Measurements from ENCODE around the gene TNS4. TPM values are rescaled to one million over a fixed set of nuclear protein-coding genes. Genes with fewer than 3 reads are reported as not detected.

The TNS4 gene
- total RNA-seq, 1 donor from 2014 or later: not detected

GRCh38 chr17:40479754-40480480 lies 21.5 kb downstream of the TNS4 start:
- Histone ChIP-seq H3K4me1 (ENCODE audit: insufficient read depth, low read length) (peaks cover 9% of the 10 kb centered on the region), H3K9me3 (ENCODE audit: insufficient read depth, low read depth, low read length) (no peaks in the 10 kb centered on the region), H4K20me1 (ENCODE audit: insufficient read depth, low read length) (no peaks in the 10 kb centered on the region), H3K36me3 (ENCODE audit: insufficient read depth, low read length) (no peaks in the 10 kb centered on the region), H3K27me3 (ENCODE audit: insufficient read depth, low read length) (no peaks in the 10 kb centered on the region), H3K9ac (ENCODE audit: low read length) (no peak overlapping the region), H3K4me2 (ENCODE audit: low read length) (no peak overlapping the region), H2AFZ (ENCODE audit: low read depth, low read length) (no peak overlapping the region), H3K27ac (ENCODE audit: low read depth, low read length) (no peak overlapping the region), H3K79me2 (ENCODE audit: insufficient read depth, low read length) (no peaks in the 10 kb centered on the region), H3K4me3 (ENCODE audit: insufficient read depth, low read depth, low read length) (no peak overlapping the region)
- no peaks in the 10 kb centered on the region for H3K9me3 Mint-ChIP-seq (ENCODE audit: unreplicated experiment)
- H3K4me1 Mint-ChIP-seq (ENCODE audit: low read depth, unreplicated experiment): peaks cover 4% of the 10 kb centered on the region
- no peak overlapping the region for H3K27ac Mint-ChIP-seq (ENCODE audit: unreplicated experiment)
- FAIRE-seq: no peak
- DNase-seq (ENCODE audit: low read depth): no peak
- H3K4me3 Mint-ChIP-seq (ENCODE audit: unreplicated experiment): no peak overlapping the region
- TF ChIP-seq EZH2 (IDR thresholded peaks at IDR 0.05; ENCODE audit: insufficient read depth, low read length) (no peak), CTCF (IDR thresholded peaks at IDR 0.05; ENCODE audit: insufficient read depth, low read depth, low read length) (no peak)
- H3K36me3 Mint-ChIP-seq (ENCODE audit: low read depth, unreplicated experiment): no peaks in the 10 kb centered on the region
- peaks cover 2% of the 10 kb centered on the region for H3K27me3 Mint-ChIP-seq (ENCODE audit: low read depth, unreplicated experiment)

GRCh38 chr17:40478486-40478885 lies 22.9 kb downstream of the TNS4 start:
- Mint-ChIP-seq H3K27me3 (ENCODE audit: low read depth, unreplicated experiment) (peaks cover 3% of the 10 kb centered on the region), H3K36me3 (ENCODE audit: low read depth, unreplicated experiment) (no peaks in the 10 kb centered on the region), H3K4me1 (ENCODE audit: low read depth, unreplicated experiment) (peaks cover 4% of the 10 kb centered on the region), H3K27ac (ENCODE audit: unreplicated experiment) (no peak overlapping the region), H3K9me3 (ENCODE audit: unreplicated experiment) (no peaks in the 10 kb centered on the region), H3K4me3 (ENCODE audit: unreplicated experiment) (no peak overlapping the region)
- H2AFZ ChIP-seq (ENCODE audit: low read depth, low read length): no peak overlapping the region
- DNase-seq (ENCODE audit: low read depth) (no peak), FAIRE-seq (no peak)
- no peak overlapping the region for H3K4me2 ChIP-seq (ENCODE audit: low read length)
- H3K9me3 ChIP-seq (ENCODE audit: insufficient read depth, low read depth, low read length): no peaks in the 10 kb centered on the region
- TF ChIP-seq CTCF (IDR thresholded peaks at IDR 0.05; ENCODE audit: insufficient read depth, low read depth, low read length) (no peak), EZH2 (IDR thresholded peaks at IDR 0.05; ENCODE audit: insufficient read depth, low read length) (no peak)
- no peaks in the 10 kb centered on the region for H4K20me1 ChIP-seq (ENCODE audit: insufficient read depth, low read length)
- H3K4me1 ChIP-seq (ENCODE audit: insufficient read depth, low read length): peaks cover 5% of the 10 kb centered on the region
- no peaks in the 10 kb centered on the region for H3K79me2 ChIP-seq (ENCODE audit: insufficient read depth, low read length)
- H3K27me3 ChIP-seq (ENCODE audit: insufficient read depth, low read length): no peaks in the 10 kb centered on the region
- H3K27ac ChIP-seq (ENCODE audit: low read depth, low read length): no peak overlapping the region
- H3K36me3 ChIP-seq (ENCODE audit: insufficient read depth, low read length): no peaks in the 10 kb centered on the region
- H3K4me3 ChIP-seq (ENCODE audit: insufficient read depth, low read depth, low read length): no peak overlapping the region
- H3K9ac ChIP-seq (ENCODE audit: low read length): no peak overlapping the region

GRCh38 chr17:40477796-40478195 lies 23.6 kb downstream of the TNS4 start:
- Histone ChIP-seq H3K4me2 (ENCODE audit: low read length) (no peak overlapping the region), H3K4me1 (ENCODE audit: insufficient read depth, low read length) (peaks cover 5% of the 10 kb centered on the region), H3K79me2 (ENCODE audit: insufficient read depth, low read length) (no peaks in the 10 kb centered on the region), H4K20me1 (ENCODE audit: insufficient read depth, low read length) (no peaks in the 10 kb centered on the region), H2AFZ (ENCODE audit: low read depth, low read length) (no peak overlapping the region), H3K4me3 (ENCODE audit: insufficient read depth, low read depth, low read length) (no peak overlapping the region), H3K36me3 (ENCODE audit: insufficient read depth, low read length) (no peaks in the 10 kb centered on the region), H3K27ac (ENCODE audit: low read depth, low read length) (no peak overlapping the region), H3K9ac (ENCODE audit: low read length) (no peak overlapping the region), H3K27me3 (ENCODE audit: insufficient read depth, low read length) (no peaks in the 10 kb centered on the region), H3K9me3 (ENCODE audit: insufficient read depth, low read depth, low read length) (no peaks in the 10 kb centered on the region)
- Mint-ChIP-seq H3K36me3 (ENCODE audit: low read depth, unreplicated experiment) (no peaks in the 10 kb centered on the region), H3K27me3 (ENCODE audit: low read depth, unreplicated experiment) (peaks cover 6% of the 10 kb centered on the region), H3K9me3 (ENCODE audit: unreplicated experiment) (no peaks in the 10 kb centered on the region), H3K4me3 (ENCODE audit: unreplicated experiment) (no peak overlapping the region), H3K4me1 (ENCODE audit: low read depth, unreplicated experiment) (peaks cover 4% of the 10 kb centered on the region), H3K27ac (ENCODE audit: unreplicated experiment) (no peak overlapping the region)
- DNase-seq (ENCODE audit: low read depth) (no peak), FAIRE-seq (no peak)
- TF ChIP-seq EZH2 (IDR thresholded peaks at IDR 0.05; ENCODE audit: insufficient read depth, low read length): no peak

Measured in astrocyte (in vitro differentiated cells and primary cell).